ENCODE measurements around the gene FAM53B.

Gene FAM53B

GRCh38 chr10:124677293-124677699, 66.9 kb downstream of the FAM53B start:
- H3K27ac Mint-ChIP-seq: peak overlapping the region; percentile 64 to 92 (median 84)
- peaks cover 24% of the 10 kb centered on the region for H3K36me3 Mint-ChIP-seq (ENCODE audit: low read depth)
- peaks cover 3% of the 10 kb centered on the region for H3K27me3 Mint-ChIP-seq (ENCODE audit: low read depth)
- no peaks in the 10 kb centered on the region for H3K9me3 Mint-ChIP-seq
- no peak for TF ChIP-seq CTCF (IDR thresholded peaks at IDR 0.05; ENCODE audit: unreplicated experiment in 3 of 3)
- H3K4me1 Mint-ChIP-seq: peaks cover 71% of the 10 kb centered on the region
- no peak overlapping the region for H3K4me3 Mint-ChIP-seq

GRCh38 chr10:124676416-124677062, 67.6 kb downstream of the FAM53B start:
- Mint-ChIP-seq H3K27ac (peak overlapping the region; percentile 64 to 92 (median 70)), H3K4me3 (peak overlapping the region in 1 of 3 experiments; percentile 37), H3K36me3 (ENCODE audit: low read depth) (peaks cover 21% of the 10 kb centered on the region), H3K4me1 (peaks cover 78% of the 10 kb centered on the region), H3K27me3 (ENCODE audit: low read depth) (peaks cover 3% of the 10 kb centered on the region), H3K9me3 (no peaks in the 10 kb centered on the region)
- TF ChIP-seq CTCF (IDR thresholded peaks at IDR 0.05; ENCODE audit: unreplicated experiment in 3 of 3): no peak

- H3K9me3 Mint-ChIP-seq: no peaks in the 10 kb centered on the region
- no peak for TF ChIP-seq CTCF (IDR thresholded peaks at IDR 0.05; ENCODE audit: unreplicated experiment in 3 of 3)
- peak overlapping the region; percentile 64 to 92 (median 64) for H3K27ac Mint-ChIP-seq
- H3K36me3 Mint-ChIP-seq (ENCODE audit: low read depth): peaks cover 14% of the 10 kb centered on the region
- peaks cover 84% of the 10 kb centered on the region for H3K4me1 Mint-ChIP-seq
- H3K4me3 Mint-ChIP-seq: no peak overlapping the region
- peaks cover 3% of the 10 kb centered on the region for H3K27me3 Mint-ChIP-seq (ENCODE audit: low read depth)
Measured at GRCh38 chr10:124675824-124676223, 68.4 kb downstream of the FAM53B start.

- Mint-ChIP-seq H3K27me3 (ENCODE audit: low read depth) (peaks cover 3% of the 10 kb centered on the region), H3K27ac (peak overlapping the region; percentile 33 to 54 (median 46)), H3K4me3 (peak overlapping the region in 1 of 3 experiments; percentile 19), H3K36me3 (ENCODE audit: low read depth) (peaks cover 8% of the 10 kb centered on the region), H3K4me1 (peaks cover 84% of the 10 kb centered on the region), H3K9me3 (no peaks in the 10 kb centered on the region)
- no peak for TF ChIP-seq CTCF (IDR thresholded peaks at IDR 0.05; ENCODE audit: unreplicated experiment in 3 of 3)
Measured at GRCh38 chr10:124675261-124675660, 68.9 kb downstream of the FAM53B start.

- H3K36me3 Mint-ChIP-seq (ENCODE audit: low read depth): peaks cover 5% of the 10 kb centered on the region
- H3K4me3 Mint-ChIP-seq: peak overlapping the region in 1 of 3 experiments; percentile 19
- H3K27me3 Mint-ChIP-seq (ENCODE audit: low read depth): peaks cover 3% of the 10 kb centered on the region
- TF ChIP-seq CTCF (IDR thresholded peaks at IDR 0.05; ENCODE audit: unreplicated experiment in 3 of 3): no peak
- no peaks in the 10 kb centered on the region for H3K9me3 Mint-ChIP-seq
- peaks cover 84% of the 10 kb centered on the region for H3K4me1 Mint-ChIP-seq
- peak overlapping the region; percentile 33 to 54 (median 46) for H3K27ac Mint-ChIP-seq
Measured at GRCh38 chr10:124674768-124675222, 69.4 kb downstream of the FAM53B start.

GRCh38 chr10:124672181-124672638, 72.0 kb downstream of the FAM53B start:
- no peak for TF ChIP-seq CTCF (IDR thresholded peaks at IDR 0.05; ENCODE audit: unreplicated experiment in 3 of 3)
- no peaks in the 10 kb centered on the region for H3K27me3 Mint-ChIP-seq (ENCODE audit: low read depth)
- peak overlapping the region; percentile 86 to 94 (median 92) for H3K27ac Mint-ChIP-seq
- H3K4me1 Mint-ChIP-seq: peaks cover 79% of the 10 kb centered on the region
- no peaks in the 10 kb centered on the region for H3K9me3 Mint-ChIP-seq
- peaks cover 4% of the 10 kb centered on the region for H3K36me3 Mint-ChIP-seq (ENCODE audit: low read depth)
- peak overlapping the region in 1 of 3 experiments; percentile 22 for H3K4me3 Mint-ChIP-seq
